BJ (cell line): ENCODE measurements around the gene DPH7. TPM values are rescaled to one million over a fixed set of nuclear protein-coding genes. Genes with fewer than 3 reads are reported as not detected.
"Not testable (repeated sequence)": the region's sequence is repeated elsewhere in the genome, so short reads cannot be mapped to it uniquely, and the experiment has no call there.

Source experiments
- CTCF ChIA-PET: fragments of 350-600 bp; formaldehyde crosslinking; extraction: SDS; loops from one replicate; lab custom pipeline; 2021; ENCODE audit warnings: antibody characterized with exemption, inconsistent platforms; lab: Yijun Ruan, JAX
- POLR2A ChIA-PET: fragments of 300-600 bp; sonication (Branson Sonifier 250); formaldehyde crosslinking; extraction: SDS; loops from one replicate; lab custom pipeline; 2021; ENCODE audit warnings: antibody characterized with exemption; lab: Charles Lee
- DNase-seq: peaks from one replicate; pipeline ENCODE4 v3.0.0-alpha.2; 2011; ENCODE audit warnings: low read depth
- H3K27me3 ChIP-seq: 2 replicates; pipeline ENCODE4 v1.6.0; 2011; ENCODE audit warnings: low read length; ENCODE audit not compliant: control insufficient read depth, insufficient read depth
- H3K36me3 ChIP-seq: 2 replicates; pipeline ENCODE4 v1.5.1; 2011; ENCODE audit warnings: low read length; ENCODE audit not compliant: control insufficient read depth, insufficient read depth
- H3K4me3 ChIP-seq: 2 replicates; pipeline ENCODE4 v1.5.1; 2011; ENCODE audit warnings: low read depth, mild to moderate bottlenecking, control low read depth, low read length
- CTCF ChIP-seq: IDR thresholded peaks from 2 replicates; pipeline ENCODE4 v1.5.1; 2011; ENCODE audit warnings: low read depth, mild to moderate bottlenecking, control low read depth, inconsistent platforms, low read length, moderate library complexity; ENCODE audit not compliant: insufficient read depth
- polyA plus RNA-seq: library from polyadenylated mRNA; depleted of rRNA; stranded (reverse); fragments of >200 nt; gene quantifications from 2 replicates; pipeline ENCODE4 v1.2.3, GENCODE V29; 2011

Gene DPH7
- polyA plus RNA-seq, 1 experiment: 29.4 TPM

DNA sequence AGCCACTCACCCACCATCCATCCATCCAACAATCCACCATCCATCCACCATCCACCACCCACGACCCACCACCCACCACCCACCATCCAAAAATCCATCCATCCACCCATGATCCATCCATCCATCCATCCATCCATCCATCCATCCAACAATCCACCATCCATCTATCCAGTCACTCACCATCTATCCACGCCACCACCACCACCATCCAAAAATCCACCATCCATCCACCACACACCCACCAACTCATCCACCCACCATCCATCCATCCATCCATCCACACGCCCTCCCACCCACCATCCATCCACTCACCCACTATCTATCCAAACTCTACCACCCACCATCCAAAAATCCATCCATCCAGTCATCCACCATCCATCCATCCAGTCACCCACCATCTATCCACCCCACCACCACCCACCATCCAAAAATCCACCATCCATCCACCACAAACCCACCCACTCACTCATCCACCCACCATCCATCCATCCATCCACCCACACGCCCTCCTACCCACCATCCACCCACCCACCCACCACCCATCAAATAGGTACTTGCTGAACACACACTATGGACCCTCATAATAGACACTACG is 9.0 kb downstream of the DPH7 start:
- CTCF ChIA-PET: no interaction called here
- POLR2A ChIA-PET: no interaction called here
- Histone ChIP-seq H3K36me3 (peaks cover 13% of the 10 kb centered on the region), H3K4me3 (no peak overlapping the region), H3K27me3 (no peaks in the 10 kb centered on the region)
- no peak for DNase-seq
- TF ChIP-seq CTCF: no peak

DNA sequence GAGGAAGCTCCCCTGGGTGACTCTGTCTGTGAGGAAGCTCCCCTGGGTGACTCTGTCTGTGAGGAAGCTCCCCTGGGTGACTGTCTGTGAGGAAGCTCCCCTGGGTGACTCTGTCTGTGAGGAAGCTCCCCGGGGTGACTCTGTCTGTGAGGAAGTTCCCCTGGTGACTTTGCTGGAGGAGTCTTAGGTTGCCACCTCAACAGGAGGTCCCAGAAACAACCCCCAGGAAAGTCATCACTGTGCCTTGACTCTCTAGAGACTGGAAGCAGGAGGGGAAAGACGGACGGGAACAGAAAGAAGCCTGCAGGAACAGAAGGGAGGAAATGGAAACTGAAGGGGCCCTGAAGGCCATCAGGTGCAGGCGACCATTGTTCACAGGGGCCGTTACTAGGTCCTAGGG is 10.3 kb downstream of the DPH7 start:
- DNase-seq, H3K4me3 ChIP-seq, POLR2A ChIA-PET, CTCF ChIA-PET, H3K27me3 ChIP-seq: not testable (repeated sequence)
- H3K36me3 ChIP-seq: peaks cover 18% of the 10 kb centered on the region

DNA sequence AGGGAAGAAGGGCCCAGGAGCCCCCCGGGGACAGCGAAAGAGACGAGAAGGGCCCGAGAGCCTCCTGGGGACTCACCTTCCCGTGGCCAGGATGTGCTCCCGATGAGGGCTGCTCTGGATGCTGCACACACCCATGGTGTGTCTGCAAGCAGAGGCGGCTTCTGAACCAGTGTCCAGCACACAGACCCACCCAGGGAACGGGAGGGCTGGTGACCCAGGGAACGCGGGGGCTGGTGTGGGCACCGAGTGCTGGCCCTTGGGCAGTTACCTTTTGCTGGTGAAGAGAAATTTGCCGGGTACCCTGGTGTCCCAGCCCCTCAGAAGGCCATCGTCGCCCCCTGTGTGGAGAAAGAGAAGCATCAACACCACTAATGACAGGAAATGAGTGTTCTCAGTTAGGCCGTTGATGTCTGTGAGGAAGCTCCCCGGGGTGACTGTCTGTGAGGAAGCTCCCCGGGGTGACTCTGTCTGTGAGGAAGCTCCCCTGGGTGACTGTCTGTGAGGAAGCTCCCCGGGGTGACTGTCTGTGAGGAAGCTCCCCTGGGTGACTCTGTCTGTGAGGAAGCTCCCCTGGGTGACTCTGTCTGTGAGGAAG is 13.8 kb downstream of the DPH7 start:
- no peak for TF ChIP-seq CTCF
- no peaks in the 10 kb centered on the region for H3K27me3 ChIP-seq
- no peak for DNase-seq
- POLR2A ChIA-PET: no interaction called here
- no peak overlapping the region for H3K4me3 ChIP-seq
- CTCF ChIA-PET: interaction anchor here (0.6 kb wide), 1 partner anchor 9 kb away, joined by 5 read pairs; no protein-coding TSS in a partner anchor
- peaks cover 16% of the 10 kb centered on the region for H3K36me3 ChIP-seq

DNA sequence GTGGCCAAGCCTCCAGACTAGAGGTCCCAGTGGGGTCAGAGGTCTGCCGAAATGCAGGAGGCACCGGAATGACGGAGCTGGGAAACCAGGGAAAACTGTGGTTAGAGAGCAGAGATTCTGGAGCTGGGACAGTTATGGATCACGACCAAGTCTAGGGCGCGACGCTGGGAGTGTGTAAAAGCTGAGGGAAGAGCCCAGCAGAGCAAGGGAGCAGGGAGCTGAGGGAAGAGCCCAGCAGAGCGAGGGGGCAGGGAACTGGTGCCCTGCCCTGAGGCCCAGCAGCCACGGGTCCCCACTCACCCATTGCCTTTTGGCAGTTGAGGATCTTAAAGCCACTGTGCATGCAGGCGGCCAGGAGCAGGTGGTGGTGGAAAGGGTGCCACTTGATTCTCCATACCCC is 14.6 kb downstream of the DPH7 start:
- no peaks in the 10 kb centered on the region for H3K27me3 ChIP-seq
- TF ChIP-seq CTCF: no peak
- peaks cover 16% of the 10 kb centered on the region for H3K36me3 ChIP-seq
- POLR2A ChIA-PET: no interaction called here
- no peak overlapping the region for H3K4me3 ChIP-seq
- DNase-seq: no peak
- CTCF ChIA-PET: interaction anchor here (0.7 kb wide), 1 partner anchor 12 kb away, joined by 3 read pairs; the partner anchor contains the start of gene MRPL41

GRCh38 chr9:137558127-137558526 is 20.6 kb downstream of the DPH7 start:
- POLR2A ChIA-PET: no interaction called here
- CTCF ChIA-PET: interaction anchor here (0.7 kb wide), 1 partner anchor 323 kb away, joined by 3 read pairs; no protein-coding TSS in a partner anchor
- H3K4me3 ChIP-seq: no peak overlapping the region
- H3K27me3 ChIP-seq: no peaks in the 10 kb centered on the region
- peaks cover 23% of the 10 kb centered on the region for H3K36me3 ChIP-seq
- no peak for DNase-seq
- no peak for TF ChIP-seq CTCF
